Gastrocnemius medialis (tissue), 4 donors: ENCODE results near the gene OLFML2B. TPM values are rescaled to one million over a fixed set of nuclear protein-coding genes. Genes with fewer than 3 reads are reported as not detected.
"Not testable (repeated sequence)": the region's sequence is repeated elsewhere in the genome, so short reads cannot be mapped to it uniquely, and the experiment has no call there.

ENCODE experiments used
- ATAC-seq, 2 donors: fragments of 150-250 bp; one replicate each; pipeline ENCODE4 v1.9.1; 2016
- DNase-seq, 2 donors: peaks; one replicate each; pipeline ENCODE4 v3.0.0-alpha.2; 2019
- H3K27ac ChIP-seq, 4 donors: fragments of 200-600 bp; sonication (generic); 1 replicate in 1 of 4; 2 replicates in 3 of 4; pipeline ENCODE4 v1.5.1; 2016 to 2018; ENCODE audit warnings: mild to moderate bottlenecking in 2 of 4, moderate library complexity in 1 of 4
- H3K27me3 ChIP-seq, 3 donors: fragments of 200-600 bp; sonication (generic) in 2 of 3; 1 replicate in 1 of 3; 2 replicates in 2 of 3; pipeline versions ENCODE4 v1.5.1 to v1.6.0; 2016 to 2019; ENCODE audit warnings: mild to moderate bottlenecking in 1 of 3, moderate library complexity in 1 of 3
- H3K36me3 ChIP-seq, 2 donors: fragments of 200-600 bp; sonication (generic) in 1 of 2; one replicate each; pipeline ENCODE4 v1.5.1; 2017 to 2018
- H3K4me1 ChIP-seq, 2 donors: fragments of 200-600 bp; sonication (generic) in 1 of 2; one replicate each; pipeline ENCODE4 v1.5.1; 2016 to 2017; ENCODE audit warnings: mild to moderate bottlenecking in 2 of 2
- H3K4me3 ChIP-seq, 4 donors: fragments of 200-600 bp; sonication (generic) in 3 of 4; 1 replicate in 1 of 4; 2 replicates in 3 of 4; pipeline ENCODE4 v1.5.1; 2016 to 2019; ENCODE audit warnings: mild to moderate bottlenecking in 2 of 4
- H3K9me3 ChIP-seq, 3 donors: fragments of 200-600 bp; sonication (generic) in 2 of 3; 1 replicate in 1 of 3; 2 replicates in 2 of 3; pipeline ENCODE4 v1.5.1; 2016 to 2019
- POLR2A ChIP-seq, 2 donors: fragments of 450-650 bp; IDR thresholded peaks; one replicate each; pipeline ENCODE4 v1.6.1; 2017; ENCODE audit warnings: antibody characterized with exemption in 2 of 2, mild to moderate bottlenecking in 2 of 2, moderate library complexity in 2 of 2
- in situ Hi-C, 4 donors: fragments of 200-750 bp; cut with MboI; loops; one replicate each; pipeline versions ENCODE4 v1.15.0 to v1.8.0; 2017; ENCODE audit warnings: low sequenced_read_pairs in 4 of 4
- intact Hi-C: fragments of 100-400 bp; cut with DNase I; formaldehyde crosslinking; loops from one replicate; pipeline ENCODE4 v1.15.1; 2023; ENCODE audit warnings: low total_unique reads
- total RNA-seq, 4 donors: library from RNA; depleted of rRNA; stranded (reverse); fragments of >200 nt; gene quantifications; one replicate each; pipeline versions ENCODE4 v1.1.0 to v1.2.3, GENCODE V29; 2016
- TF ChIP-seq, protein P1 (sequence below), 5 experiments: fragments of 450-650 bp in 3 of 5; fragments of 200-600 bp in 2 of 5; sonication (generic) in 2 of 5; IDR thresholded peaks in 4 of 5; conservative IDR thresholded peaks in 1 of 5; 1 replicate in 4 of 5; 2 replicates in 1 of 5; pipeline ENCODE4 v1.5.1; 2016 to 2019; ENCODE audit warnings: antibody characterized with exemption in 5 of 5, mild to moderate bottlenecking in 3 of 5, moderate library complexity in 3 of 5

OLFML2B gene
- total RNA-seq, 4 donors from 2014 or later = 0.68 to 6.6 (median 2.7) TPM

- no peak overlapping the region for H3K27ac ChIP-seq
- in situ Hi-C loops = no loop called here
- H3K27me3 ChIP-seq = peaks cover 22 to 40% (median 38%) of the 10 kb centered on the region in 3 donors
- ATAC-seq (no peak), DNase-seq (no peak)
- H3K9me3 ChIP-seq = no peaks in the 10 kb centered on the region
- no peak overlapping the region for H3K4me3 ChIP-seq
- no peak for TF ChIP-seq POLR2A (IDR thresholded peaks at IDR 0.05)
- TF ChIP-seq, protein P1, sequence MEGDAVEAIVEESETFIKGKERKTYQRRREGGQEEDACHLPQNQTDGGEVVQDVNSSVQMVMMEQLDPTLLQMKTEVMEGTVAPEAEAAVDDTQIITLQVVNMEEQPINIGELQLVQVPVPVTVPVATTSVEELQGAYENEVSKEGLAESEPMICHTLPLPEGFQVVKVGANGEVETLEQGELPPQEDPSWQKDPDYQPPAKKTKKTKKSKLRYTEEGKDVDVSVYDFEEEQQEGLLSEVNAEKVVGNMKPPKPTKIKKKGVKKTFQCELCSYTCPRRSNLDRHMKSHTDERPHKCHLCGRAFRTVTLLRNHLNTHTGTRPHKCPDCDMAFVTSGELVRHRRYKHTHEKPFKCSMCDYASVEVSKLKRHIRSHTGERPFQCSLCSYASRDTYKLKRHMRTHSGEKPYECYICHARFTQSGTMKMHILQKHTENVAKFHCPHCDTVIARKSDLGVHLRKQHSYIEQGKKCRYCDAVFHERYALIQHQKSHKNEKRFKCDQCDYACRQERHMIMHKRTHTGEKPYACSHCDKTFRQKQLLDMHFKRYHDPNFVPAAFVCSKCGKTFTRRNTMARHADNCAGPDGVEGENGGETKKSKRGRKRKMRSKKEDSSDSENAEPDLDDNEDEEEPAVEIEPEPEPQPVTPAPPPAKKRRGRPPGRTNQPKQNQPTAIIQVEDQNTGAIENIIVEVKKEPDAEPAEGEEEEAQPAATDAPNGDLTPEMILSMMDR (IDR thresholded peaks at IDR 0.05 in 4 of 5, conservative IDR thresholded peaks at IDR 0.05 in 1 of 5) = no peak
- H3K36me3 ChIP-seq = no peaks in the 10 kb centered on the region
- intact Hi-C loops = loop anchor here (5.0 to 10.0 kb wide), 2 partner anchors 48 to 155 kb away; no protein-coding TSS in a partner anchor
- H3K4me1 ChIP-seq = peaks cover 15 to 21% of the 10 kb centered on the region in 2 donors
These were observed 3.5 kb downstream of the OLFML2B start for GRCh38 chr1:162020150-162020549.

DNA sequence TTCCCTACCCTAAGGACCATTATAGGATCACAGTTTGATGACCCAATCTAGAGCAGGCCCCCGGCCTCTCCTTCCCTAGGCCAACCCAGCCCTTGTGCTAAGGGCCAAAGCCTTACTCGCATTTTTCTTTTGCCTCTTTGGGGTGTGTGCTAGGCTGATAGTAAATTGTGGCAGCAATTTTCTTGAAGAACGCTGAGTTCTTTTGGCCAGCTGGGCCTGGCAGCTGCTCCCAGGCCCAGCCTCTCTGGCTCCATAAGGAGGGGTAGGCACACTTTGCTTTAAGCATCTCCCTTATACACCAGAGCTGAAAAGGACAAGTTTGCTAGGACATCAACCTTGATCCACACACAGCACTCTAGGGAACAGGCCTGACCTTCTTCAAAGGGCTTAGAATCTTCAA lies 4.2 kb downstream of the OLFML2B start:
- no peak overlapping the region for H3K27ac ChIP-seq
- no peaks in the 10 kb centered on the region for H3K36me3 ChIP-seq
- intact Hi-C loops = no loop called here
- no peak overlapping the region for H3K4me3 ChIP-seq
- no peaks in the 10 kb centered on the region for H3K9me3 ChIP-seq
- ATAC-seq (peak in 1 of 2 donors; percentile 6), DNase-seq (no peak)
- in situ Hi-C loops = no loop called here
- H3K27me3 ChIP-seq = peaks cover 16 to 35% (median 31%) of the 10 kb centered on the region in 3 donors
- H3K4me1 ChIP-seq = peaks cover 14 to 19% of the 10 kb centered on the region in 2 donors
- TF ChIP-seq POLR2A (IDR thresholded peaks at IDR 0.05) = no peak
- TF ChIP-seq, protein P1 (IDR thresholded peaks at IDR 0.05 in 4 of 5, conservative IDR thresholded peaks at IDR 0.05 in 1 of 5) = no peak

- H3K9me3 ChIP-seq = no peaks in the 10 kb centered on the region
- intact Hi-C loops = no loop called here
- peaks cover 11 to 30% (median 27%) of the 10 kb centered on the region in 3 donors for H3K27me3 ChIP-seq
- ATAC-seq = no peak
- no peaks in the 10 kb centered on the region for H3K36me3 ChIP-seq
- in situ Hi-C loops = no loop called here
- DNase-seq = no peak
- H3K27ac ChIP-seq = no peak overlapping the region
- TF ChIP-seq, protein P1 (IDR thresholded peaks at IDR 0.05 in 4 of 5, conservative IDR thresholded peaks at IDR 0.05 in 1 of 5) = no peak
- TF ChIP-seq POLR2A (IDR thresholded peaks at IDR 0.05) = no peak
- no peak overlapping the region for H3K4me3 ChIP-seq
- peaks cover 9 to 15% of the 10 kb centered on the region in 2 donors for H3K4me1 ChIP-seq
These were observed 4.7 kb downstream of the OLFML2B start for GRCh38 chr1:162019006-162019405.

DNA sequence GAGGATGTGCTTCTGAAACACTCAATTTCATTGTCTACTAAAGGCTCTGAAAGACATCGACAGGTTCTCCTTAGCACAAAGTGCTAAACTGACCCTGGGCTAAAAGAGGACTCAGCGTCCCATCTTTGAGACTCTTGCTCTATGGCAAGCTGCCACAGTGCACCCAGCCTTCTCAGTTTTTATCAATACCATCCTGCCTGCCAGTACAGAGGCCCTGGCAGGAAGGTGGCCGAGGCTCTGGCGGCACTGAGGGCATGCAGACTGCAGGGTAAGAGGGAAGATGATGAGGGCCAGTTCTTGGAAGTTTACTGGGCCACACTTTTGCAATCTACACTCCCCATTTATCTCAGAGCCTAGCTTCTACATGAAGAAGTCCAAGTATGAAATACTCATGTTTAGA lies 5.3 kb downstream of the OLFML2B start:
- Histone ChIP-seq H3K36me3 (no peaks in the 10 kb centered on the region), H3K9me3 (peaks cover 0 to 1% (median 0%) of the 10 kb centered on the region in 3 donors), H3K4me3 (no peak overlapping the region), H3K4me1 (peaks cover 5 to 14% of the 10 kb centered on the region in 2 donors), H3K27ac (no peak overlapping the region), H3K27me3 (peaks cover 9 to 26% (median 26%) of the 10 kb centered on the region in 3 donors)
- ATAC-seq (no peak), DNase-seq (no peak)
- intact Hi-C loops = no loop called here
- in situ Hi-C loops = no loop called here
- TF ChIP-seq POLR2A (IDR thresholded peaks at IDR 0.05) = no peak
- TF ChIP-seq, protein P1 (IDR thresholded peaks at IDR 0.05 in 4 of 5, conservative IDR thresholded peaks at IDR 0.05 in 1 of 5) = no peak

DNA sequence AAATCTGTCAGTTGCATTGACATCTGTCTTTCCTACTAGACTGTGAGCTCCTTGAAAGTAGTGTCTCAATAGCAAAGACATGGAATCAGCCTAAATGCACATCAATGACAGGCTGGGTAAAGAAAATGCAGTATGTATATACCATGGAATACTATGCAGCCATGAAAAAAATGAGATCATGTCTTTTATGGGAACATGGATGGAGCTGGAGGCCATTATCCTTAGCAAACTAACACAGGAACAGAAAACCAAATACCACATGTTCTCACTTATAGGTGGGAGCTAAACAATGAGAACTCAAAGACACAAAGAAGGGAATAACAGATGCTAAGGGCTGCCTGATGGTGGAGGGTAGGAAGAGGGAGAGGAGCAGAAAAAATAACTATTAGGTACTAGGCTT lies 5.9 kb downstream of the OLFML2B start:
- H3K27ac ChIP-seq, H3K9me3 ChIP-seq, ATAC-seq, H3K4me3 ChIP-seq, DNase-seq, H3K36me3 ChIP-seq, H3K4me1 ChIP-seq, in situ Hi-C loops, intact Hi-C loops: not testable (repeated sequence)
- peaks cover 3 to 21% (median 20%) of the 10 kb centered on the region in 3 donors for H3K27me3 ChIP-seq
